Central memory CD4-positive, alpha-beta T cell (primary cell): ENCODE results near the gene GH2.
"Not testable (repeated sequence)": the region's sequence is repeated elsewhere in the genome, so short reads cannot be mapped to it uniquely, and the experiment has no call there.

Source experiments
- DNase-seq: peaks from one replicate; pipeline ENCODE4 v3.0.0; 2022

GH2 gene

DNA sequence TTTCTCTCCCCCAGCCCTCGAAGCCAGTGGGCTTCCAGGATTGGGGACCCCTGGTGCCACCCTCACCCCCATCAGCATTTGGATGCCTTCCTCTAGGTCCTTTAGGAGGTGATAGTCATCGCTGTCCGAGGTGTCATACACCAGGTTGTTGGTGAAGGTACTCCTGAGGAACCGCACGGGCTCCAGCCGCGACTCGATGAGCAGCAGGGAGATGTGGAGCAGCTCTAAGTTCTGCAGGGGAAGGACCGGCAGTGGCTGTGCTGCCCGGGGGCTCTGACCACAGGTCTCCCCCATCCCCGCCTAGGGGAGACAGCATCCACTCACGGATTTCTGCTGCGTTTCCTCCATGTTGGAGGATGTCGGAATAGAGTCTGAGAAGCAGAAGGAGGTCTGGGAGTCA is 28.4 kb upstream of the GH2 start:
- no peak for DNase-seq

- not testable (repeated sequence) for DNase-seq
These were observed 27.8 kb upstream of the GH2 start for GRCh38 chr17:63909586-63909985.

- DNase-seq = not testable (repeated sequence)
These were observed 25.5 kb upstream of the GH2 start for GRCh38 chr17:63907161-63907778.

- not testable (repeated sequence) for DNase-seq
These were observed 23.1 kb upstream of the GH2 start for GRCh38 chr17:63904796-63905195.

DNA sequence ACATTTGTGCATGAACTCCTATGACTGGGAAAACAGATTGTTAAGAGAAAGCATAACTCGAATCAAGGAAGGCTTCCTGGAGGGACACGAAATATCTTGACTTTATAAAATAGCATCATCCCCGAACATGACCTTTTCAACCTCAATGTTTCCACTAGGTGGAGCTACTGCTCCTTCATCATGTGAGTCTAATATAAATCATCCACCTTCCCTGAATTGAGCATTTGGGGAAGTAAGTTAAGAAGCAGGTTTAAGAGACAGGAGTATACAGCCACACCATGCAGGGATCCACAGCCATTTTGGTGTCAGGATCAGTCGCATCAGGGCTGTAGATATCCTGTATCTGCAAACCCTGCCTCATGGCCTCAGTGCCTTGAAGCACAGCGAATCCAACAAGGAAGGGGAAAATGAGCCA is 22.1 kb upstream of the GH2 start:
- DNase-seq = peak; percentile 36

DNA sequence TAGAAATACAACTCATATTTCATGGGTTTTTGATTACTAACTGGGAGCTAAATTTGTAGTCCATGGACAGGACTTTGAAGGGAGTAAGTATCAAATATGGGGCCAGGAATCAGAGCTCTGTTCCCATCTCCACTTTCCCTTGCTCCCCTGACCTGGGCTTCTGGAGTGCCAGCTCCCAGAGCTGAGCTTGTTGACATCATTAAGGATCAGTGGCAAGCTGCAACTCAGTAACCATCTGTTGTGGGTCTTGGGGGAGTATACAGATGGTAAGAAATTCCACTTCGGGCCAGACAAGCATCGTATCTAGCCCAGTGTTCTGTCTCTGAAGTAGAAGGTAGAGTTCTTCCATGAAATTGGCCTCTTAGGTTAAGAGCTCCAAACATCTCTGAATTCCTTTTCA is 20.2 kb upstream of the GH2 start:
- not testable (repeated sequence) for DNase-seq

- peak; percentile 33 for DNase-seq
These were observed 17.4 kb upstream of the GH2 start for GRCh38 chr17:63898899-63899798.

- DNase-seq = not testable (repeated sequence)
These were observed 15.0 kb upstream of the GH2 start, which contains the start of gene CSH1 for GRCh38 chr17:63896524-63897354. Gene CSH1 (minus strand): TSS chr17:63896574. CDS start chr17:63896511, 63 bp downstream.

DNA sequence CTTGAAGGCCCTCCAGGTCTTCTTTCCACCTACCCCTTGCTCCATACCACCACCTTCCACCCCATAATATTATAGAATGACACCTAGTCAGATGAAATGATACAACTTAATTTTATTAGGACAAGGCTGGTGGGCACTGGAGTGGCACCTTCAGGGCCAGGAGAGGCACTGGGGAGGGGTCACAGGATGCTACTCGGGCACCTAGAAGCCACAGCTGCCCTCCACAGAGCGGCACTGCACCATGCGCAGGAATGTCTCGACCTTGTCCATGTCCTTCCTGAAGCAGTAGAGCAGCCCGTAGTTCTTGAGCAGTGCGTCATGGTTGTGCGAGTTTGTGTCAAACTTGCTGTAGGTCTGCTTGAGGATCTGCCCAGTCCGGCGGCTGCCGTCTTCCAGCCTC is 13.1 kb upstream of the GH2 start:
- DNase-seq = not testable (repeated sequence)

DNA sequence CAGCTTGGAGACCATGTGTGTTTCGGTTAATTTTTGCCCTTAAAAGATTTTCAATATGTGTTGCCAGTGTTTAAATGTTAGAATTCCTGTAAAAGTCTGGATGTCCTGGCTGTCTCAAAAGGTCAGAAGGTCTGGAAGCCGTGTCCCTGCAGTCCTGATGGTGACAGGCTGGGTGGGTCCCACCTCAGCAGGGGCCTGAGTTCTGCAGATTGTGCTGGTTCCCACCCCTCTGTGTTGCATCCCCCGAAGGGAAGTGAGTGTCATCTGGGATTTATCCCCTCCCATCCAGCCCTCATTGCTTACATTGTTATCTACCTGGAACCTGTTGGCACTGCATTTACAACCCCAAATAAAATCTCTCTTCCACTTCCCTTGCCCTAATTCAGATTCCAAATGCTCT is 12.3 kb upstream of the GH2 start:
- DNase-seq = not testable (repeated sequence)

DNA sequence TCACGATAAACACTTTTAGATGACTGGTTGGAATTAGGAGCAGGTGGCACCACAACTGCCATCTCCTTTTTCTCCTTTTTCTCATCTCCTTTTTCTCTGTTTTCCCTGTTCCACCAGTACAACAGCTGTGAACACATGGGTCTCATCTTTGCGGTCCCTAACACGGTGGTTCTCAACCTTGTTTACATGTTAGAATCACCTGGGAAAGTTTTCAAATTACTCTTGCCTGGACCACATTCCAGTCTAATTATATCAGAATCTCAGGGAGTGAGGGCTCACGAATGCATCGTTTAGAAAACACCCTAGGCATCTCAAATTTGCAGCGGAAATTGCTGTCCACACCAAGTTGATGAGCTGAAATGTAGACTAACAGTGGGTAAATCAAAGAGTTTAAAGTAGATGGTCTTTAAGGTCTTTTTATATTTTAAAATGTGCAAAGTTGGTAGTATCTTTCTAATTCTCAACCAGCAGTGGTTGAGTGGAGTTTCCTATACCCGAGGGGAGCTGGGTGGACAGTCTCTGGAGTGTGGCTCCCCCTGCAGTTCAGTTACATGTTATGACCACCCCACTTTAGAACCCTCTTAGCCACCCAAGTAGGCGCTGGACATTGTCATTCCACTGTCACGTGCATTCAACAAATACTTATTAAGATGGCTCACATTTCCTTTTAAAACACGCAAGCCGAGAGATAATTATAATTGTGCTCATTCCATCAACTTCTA is 10.7 kb upstream of the GH2 start:
- not testable (repeated sequence) for DNase-seq

DNA sequence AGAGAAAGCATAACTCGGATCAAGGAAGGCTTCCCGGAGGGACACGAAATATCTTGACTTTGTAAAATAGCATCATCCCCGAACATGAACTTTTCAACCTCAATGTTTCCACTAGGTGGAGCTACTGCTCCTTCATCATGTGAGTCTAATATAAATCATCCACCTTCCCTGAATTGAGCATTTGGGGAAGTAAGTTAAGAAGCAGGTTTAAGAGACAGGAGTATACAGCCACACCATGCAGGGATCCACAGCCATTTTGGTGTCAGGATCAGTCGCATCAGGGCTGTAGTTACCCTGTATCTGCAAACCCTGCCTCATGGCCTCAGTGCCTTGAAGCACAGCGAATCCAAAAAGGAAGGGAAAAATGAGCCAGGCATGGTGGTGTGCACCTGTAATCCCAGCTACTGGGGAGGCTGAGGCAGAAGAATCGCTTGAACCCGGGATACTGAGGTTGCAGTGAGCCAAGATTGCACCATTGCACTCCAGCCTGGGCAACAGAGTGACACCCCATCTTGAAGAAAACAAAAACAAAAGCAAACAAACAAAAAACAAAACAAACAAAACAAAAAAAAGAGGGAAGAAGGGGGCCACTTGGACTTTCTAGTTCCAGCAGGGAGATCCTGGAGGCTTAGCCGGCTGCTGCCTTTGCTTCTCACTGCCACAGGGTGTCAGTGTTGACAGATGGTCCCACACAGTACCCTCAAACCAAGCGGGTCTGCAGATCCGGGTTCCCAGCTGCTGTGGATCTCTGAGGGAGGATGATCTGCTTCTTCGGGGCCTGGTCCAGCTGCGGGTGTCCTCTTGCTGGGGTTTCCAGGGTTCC is 7.5 kb upstream of the GH2 start:
- DNase-seq = not testable (repeated sequence)

GRCh38 chr17:63885119-63885518 is 3.4 kb upstream of the GH2 start:
- not testable (repeated sequence) for DNase-seq

GRCh38 chr17:63882626-63883126 is 932 bp upstream of the GH2 start:
- DNase-seq = not testable (repeated sequence)

- DNase-seq = not testable (repeated sequence)
These were observed 407 bp downstream of the GH2 start for GRCh38 chr17:63881337-63881736.

- DNase-seq = no peak
These were observed 1.0 kb downstream of the GH2 start for GRCh38 chr17:63880706-63881105.

DNA sequence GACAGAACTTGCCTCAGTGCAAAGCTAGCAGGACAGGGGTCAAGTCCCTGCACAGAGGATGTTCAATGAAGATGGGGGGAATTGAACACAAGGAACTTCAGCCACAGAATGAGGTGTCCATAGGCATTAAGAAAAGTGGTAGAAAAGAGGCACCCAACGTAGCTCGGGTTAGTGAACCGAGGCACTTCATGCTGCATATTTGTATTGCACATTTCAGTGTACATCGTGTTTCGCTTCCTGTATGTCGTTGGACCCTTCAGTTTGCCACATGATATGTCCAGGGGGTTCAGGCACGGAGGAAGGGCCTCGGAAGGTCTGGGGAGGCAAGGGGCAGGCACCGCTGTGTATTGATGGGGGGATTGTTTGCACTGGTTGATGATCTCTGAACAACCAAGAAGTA is 3.3 kb downstream of the GH2 start:
- DNase-seq = not testable (repeated sequence)

DNA sequence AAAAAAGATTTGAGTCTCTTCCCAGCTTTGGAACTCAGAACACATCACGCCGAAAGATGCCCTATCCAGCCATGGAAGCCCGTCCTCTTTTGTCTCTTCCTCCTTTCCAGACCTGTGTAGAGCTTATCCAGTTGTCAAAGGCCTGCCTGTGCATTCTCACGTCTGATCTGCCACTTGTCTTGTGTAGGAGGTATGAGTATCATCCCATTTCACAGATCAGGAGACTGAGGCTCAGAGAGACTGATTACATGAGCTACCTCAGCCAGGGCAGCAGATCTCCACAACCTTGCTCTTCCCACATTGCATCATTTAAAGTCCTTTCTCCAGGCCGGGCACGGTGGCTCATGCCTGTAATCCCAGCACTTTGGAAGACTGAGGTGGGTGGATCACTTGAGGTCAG is 7.1 kb downstream of the GH2 start:
- not testable (repeated sequence) for DNase-seq

- not testable (repeated sequence) for DNase-seq
These were observed 7.6 kb downstream of the GH2 start for GRCh38 chr17:63874061-63874626.

GRCh38 chr17:63873577-63873976 is 8.2 kb downstream of the GH2 start, which contains the start of gene CSH2:
Gene CSH2 (minus strand): TSS chr17:63873677. CDS start chr17:63873614, 63 bp downstream.
- not testable (repeated sequence) for DNase-seq
